Measurements from ENCODE around the gene TRIM72. TPM values are rescaled to one million over a fixed set of nuclear protein-coding genes. Genes with fewer than 3 reads are reported as not detected.

TRIM72 gene
- total RNA-seq, 1 donor from 2014 or later: 0.04 TPM

- no peak for DNase-seq (ENCODE audit: low spot score in 2 of 2, unreplicated experiment in 2 of 2)
- no peaks in the 10 kb centered on the region for H3K9me3 Mint-ChIP-seq
- peaks cover 31% of the 10 kb centered on the region for H3K4me1 Mint-ChIP-seq
- no peak for TF ChIP-seq CTCF (IDR thresholded peaks at IDR 0.05; ENCODE audit: unreplicated experiment)
- H3K36me3 Mint-ChIP-seq: peaks cover 47% of the 10 kb centered on the region
- H3K27ac Mint-ChIP-seq: peak overlapping the region; percentile 54
- no peaks in the 10 kb centered on the region for H3K27me3 Mint-ChIP-seq (ENCODE audit: low read depth)
- H3K4me3 Mint-ChIP-seq: no peak overlapping the region
Observed at GRCh38 chr16:31184888-31185287, 29.0 kb upstream of the TRIM72 start.

- Mint-ChIP-seq H3K27me3 (ENCODE audit: low read depth) (no peaks in the 10 kb centered on the region), H3K9me3 (no peaks in the 10 kb centered on the region), H3K4me1 (peaks cover 31% of the 10 kb centered on the region), H3K27ac (no peak overlapping the region), H3K36me3 (peaks cover 52% of the 10 kb centered on the region), H3K4me3 (no peak overlapping the region)
- TF ChIP-seq CTCF (IDR thresholded peaks at IDR 0.05; ENCODE audit: unreplicated experiment): no peak
- DNase-seq (ENCODE audit: low spot score in 2 of 2, unreplicated experiment in 2 of 2): no peak
Observed at GRCh38 chr16:31185339-31185738, 28.6 kb upstream of the TRIM72 start.

- no peak for TF ChIP-seq CTCF (IDR thresholded peaks at IDR 0.05; ENCODE audit: unreplicated experiment)
- Mint-ChIP-seq H3K36me3 (peaks cover 60% of the 10 kb centered on the region), H3K4me1 (peaks cover 29% of the 10 kb centered on the region), H3K9me3 (no peaks in the 10 kb centered on the region), H3K27ac (no peak overlapping the region), H3K4me3 (no peak overlapping the region), H3K27me3 (ENCODE audit: low read depth) (no peaks in the 10 kb centered on the region)
- no peak for DNase-seq (ENCODE audit: low spot score in 2 of 2, unreplicated experiment in 2 of 2)
Observed at GRCh38 chr16:31186176-31186575, 27.7 kb upstream of the TRIM72 start.

GRCh38 chr16:31186930-31187807 is 26.8 kb upstream of the TRIM72 start:
- Mint-ChIP-seq H3K4me1 (peaks cover 19% of the 10 kb centered on the region), H3K27ac (peak overlapping the region; percentile 36), H3K27me3 (ENCODE audit: low read depth) (no peaks in the 10 kb centered on the region), H3K9me3 (no peaks in the 10 kb centered on the region), H3K36me3 (peaks cover 68% of the 10 kb centered on the region), H3K4me3 (no peak overlapping the region)
- DNase-seq (ENCODE audit: low spot score in 2 of 2, unreplicated experiment in 2 of 2): no peak
- no peak for TF ChIP-seq CTCF (IDR thresholded peaks at IDR 0.05; ENCODE audit: unreplicated experiment)

GRCh38 chr16:31187808-31188189 is 26.1 kb upstream of the TRIM72 start:
- H3K36me3 Mint-ChIP-seq: peaks cover 68% of the 10 kb centered on the region
- peaks cover 13% of the 10 kb centered on the region for H3K4me1 Mint-ChIP-seq
- no peak for DNase-seq (ENCODE audit: low spot score in 2 of 2, unreplicated experiment in 2 of 2)
- no peak for TF ChIP-seq CTCF (IDR thresholded peaks at IDR 0.05; ENCODE audit: unreplicated experiment)
- H3K27ac Mint-ChIP-seq: no peak overlapping the region
- H3K9me3 Mint-ChIP-seq: no peaks in the 10 kb centered on the region
- no peak overlapping the region for H3K4me3 Mint-ChIP-seq
- no peaks in the 10 kb centered on the region for H3K27me3 Mint-ChIP-seq (ENCODE audit: low read depth)

Measured in mesothelial cell of epicardium (in vitro differentiated cells).